D721Med (cell line): Measurements from ENCODE around the gene ZFP14.
"Not testable (repeated sequence)": the region's sequence is repeated elsewhere in the genome, so short reads cannot be mapped to it uniquely, and the experiment has no call there.

Experiments used
- DNase-seq: peaks from one replicate; pipeline ENCODE4 v3.0.0; 2011; ENCODE audit warnings: low spot score; ENCODE audit not compliant: insufficient read length
- FAIRE-seq: peaks from 2 replicates; lab custom pipeline; 2011; peaks lifted over from hg19 to GRCh38; lab: Jason Lieb, UNC
- CTCF ChIP-seq: IDR thresholded peaks from 2 replicates; pipeline ENCODE4 v1.5.1; 2012; ENCODE audit warnings: mild to moderate bottlenecking, control low read depth; ENCODE audit not compliant: insufficient read depth; ENCODE audit errors: missing control alignments

The ZFP14 gene

GRCh38 chr19:36330216-36330615 lies 48.8 kb downstream of the ZFP14 start:
- FAIRE-seq (no peak), DNase-seq (no peak)
- TF ChIP-seq CTCF: no peak

GRCh38 chr19:36329534-36329933 lies 49.5 kb downstream of the ZFP14 start:
- DNase-seq: not testable (repeated sequence)

GRCh38 chr19:36326649-36327048 lies 52.4 kb downstream of the ZFP14 start:
- DNase-seq, FAIRE-seq: not testable (repeated sequence)

More at GRCh38 chr19:36329534-36329933, 49.5 kb downstream of the ZFP14 start:
- not testable (repeated sequence) for FAIRE-seq

GRCh38 chr19:36315164-36315563 lies 63.8 kb downstream of the ZFP14 start:
- not testable (repeated sequence) for FAIRE-seq

GRCh38 chr19:36314053-36314452 lies 64.9 kb downstream of the ZFP14 start:
- DNase-seq, FAIRE-seq: not testable (repeated sequence)

More at GRCh38 chr19:36315164-36315563, 63.8 kb downstream of the ZFP14 start:
- not testable (repeated sequence) for DNase-seq

- DNase-seq, FAIRE-seq: not testable (repeated sequence)
Observed at GRCh38 chr19:36311098-36311760, 67.8 kb downstream of the ZFP14 start.

GRCh38 chr19:36310416-36310990 lies 68.5 kb downstream of the ZFP14 start:
- FAIRE-seq: peak; percentile 72

GRCh38 chr19:36309759-36310158 lies 69.2 kb downstream of the ZFP14 start:
- FAIRE-seq: not testable (repeated sequence)

More at GRCh38 chr19:36310416-36310990, 68.5 kb downstream of the ZFP14 start:
- DNase-seq: not testable (repeated sequence)

GRCh38 chr19:36309309-36309708 lies 69.7 kb downstream of the ZFP14 start:
- DNase-seq, FAIRE-seq: not testable (repeated sequence)

More at GRCh38 chr19:36309759-36310158, 69.2 kb downstream of the ZFP14 start:
- DNase-seq: not testable (repeated sequence)

- DNase-seq, FAIRE-seq: not testable (repeated sequence)
Observed at GRCh38 chr19:36292317-36292716, 86.7 kb downstream of the ZFP14 start.
